DND-41 (cell line): Measurements from ENCODE around the gene INF2.

Experiments
- ATAC-seq: fragments of 200-7000 bp; cut with Tn5 transposase; 3 replicates; pipeline ENCODE4 v1.9.1; 2021; ENCODE audit warnings: low read depth; ENCODE audit not compliant: insufficient read depth
- DNase-seq: peaks from one replicate; pipeline ENCODE4 v3.0.0-alpha.2; 2020
- H2AFZ ChIP-seq: 2 replicates; pipeline ENCODE4 v1.6.0; 2012; ENCODE audit warnings: low read depth, low read length
- H3K27ac ChIP-seq: 2 replicates; pipeline ENCODE4 v1.5.1; 2012; ENCODE audit warnings: low read length, inconsistent platforms
- H3K27me3 ChIP-seq: fragments of 200-600 bp; sonication (generic); 2 replicates; pipeline ENCODE4 v1.6.0; 2012; ENCODE audit warnings: low read length, mild to moderate bottlenecking, inconsistent platforms; ENCODE audit not compliant: insufficient read depth, poor library complexity
- H3K36me3 ChIP-seq: 2 replicates; pipeline ENCODE4 v1.5.1; 2012; ENCODE audit warnings: low read length, inconsistent platforms; ENCODE audit not compliant: insufficient read depth
- H3K4me1 ChIP-seq: 2 replicates; pipeline ENCODE4 v1.5.1; 2012; ENCODE audit warnings: mild to moderate bottlenecking, low read length; ENCODE audit not compliant: insufficient read depth
- H3K4me2 ChIP-seq: 2 replicates; pipeline ENCODE4 v1.6.0; 2012; ENCODE audit warnings: mild to moderate bottlenecking, moderate library complexity, low read length, inconsistent platforms; ENCODE audit not compliant: insufficient read depth
- H3K4me3 ChIP-seq, 2 experiments: fragments of 200-600 bp in 1 of 2; shearing (Covaris generic) in 1 of 2; 2 replicates each; pipeline ENCODE4 v1.5.1; 2012 to 2016; ENCODE audit warnings: inconsistent platforms in 2 of 2, low read length in 2 of 2, mild to moderate bottlenecking in 2 of 2, low read depth in 1 of 2, moderate library complexity in 1 of 2
- H3K79me2 ChIP-seq: 2 replicates; pipeline ENCODE4 v1.6.0; 2012; ENCODE audit warnings: low read length, inconsistent platforms; ENCODE audit not compliant: insufficient read depth
- H3K9ac ChIP-seq: 2 replicates; pipeline ENCODE4 v1.6.0; 2012; ENCODE audit warnings: low read depth, mild to moderate bottlenecking, inconsistent platforms, low read length, moderate library complexity
- H3K9me3 ChIP-seq: 2 replicates; pipeline ENCODE4 v1.5.1; 2012; ENCODE audit warnings: low read length, moderate library complexity, mild to moderate bottlenecking, inconsistent platforms; ENCODE audit not compliant: insufficient read depth, severe bottlenecking
- H4K20me1 ChIP-seq: 2 replicates; pipeline ENCODE4 v1.6.0; 2012; ENCODE audit warnings: low read length; ENCODE audit not compliant: insufficient read depth
- EZH2 ChIP-seq: IDR thresholded peaks from 3 replicates; pipeline ENCODE4 v1.6.1; 2012; ENCODE audit warnings: borderline replicate concordance, low read depth, mild to moderate bottlenecking, moderate library complexity, low read length, inconsistent platforms; ENCODE audit not compliant: severe bottlenecking
- TF ChIP-seq, protein P1 (sequence below): IDR thresholded peaks from 2 replicates; pipeline ENCODE4 v1.5.1; 2012; ENCODE audit warnings: borderline replicate concordance, low read length, moderate library complexity, mild to moderate bottlenecking; ENCODE audit not compliant: poor library complexity, severe bottlenecking; ENCODE audit errors: extremely low read depth

Gene INF2

DNA sequence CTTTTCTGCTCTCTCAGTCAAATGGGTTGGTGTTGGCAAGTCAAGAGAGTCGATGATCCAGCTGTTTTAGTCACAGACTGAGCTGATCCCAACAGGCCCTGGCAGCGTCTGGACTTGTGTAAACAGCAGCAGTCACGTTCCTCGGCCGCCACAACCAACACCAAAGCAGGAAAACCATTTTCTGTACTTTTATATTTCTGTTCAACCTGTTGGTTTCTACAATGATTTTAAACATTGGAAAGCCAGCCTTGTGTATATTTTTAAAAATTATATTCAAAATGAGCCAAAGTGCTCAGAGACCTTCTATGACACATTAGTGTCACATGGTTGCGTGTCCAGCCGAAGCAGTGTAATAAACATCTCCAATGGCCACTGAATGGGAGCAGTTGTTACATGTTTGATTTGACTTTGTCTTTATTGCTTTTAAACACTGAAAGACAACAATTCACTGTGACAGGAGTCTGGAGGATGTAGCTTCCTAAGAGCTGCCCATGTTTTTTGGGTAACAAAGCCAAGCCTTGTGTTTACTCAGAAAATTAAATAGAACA lies 57.6 kb downstream of the INF2 start:
- TF ChIP-seq EZH2: no peak
- TF ChIP-seq, protein P1, sequence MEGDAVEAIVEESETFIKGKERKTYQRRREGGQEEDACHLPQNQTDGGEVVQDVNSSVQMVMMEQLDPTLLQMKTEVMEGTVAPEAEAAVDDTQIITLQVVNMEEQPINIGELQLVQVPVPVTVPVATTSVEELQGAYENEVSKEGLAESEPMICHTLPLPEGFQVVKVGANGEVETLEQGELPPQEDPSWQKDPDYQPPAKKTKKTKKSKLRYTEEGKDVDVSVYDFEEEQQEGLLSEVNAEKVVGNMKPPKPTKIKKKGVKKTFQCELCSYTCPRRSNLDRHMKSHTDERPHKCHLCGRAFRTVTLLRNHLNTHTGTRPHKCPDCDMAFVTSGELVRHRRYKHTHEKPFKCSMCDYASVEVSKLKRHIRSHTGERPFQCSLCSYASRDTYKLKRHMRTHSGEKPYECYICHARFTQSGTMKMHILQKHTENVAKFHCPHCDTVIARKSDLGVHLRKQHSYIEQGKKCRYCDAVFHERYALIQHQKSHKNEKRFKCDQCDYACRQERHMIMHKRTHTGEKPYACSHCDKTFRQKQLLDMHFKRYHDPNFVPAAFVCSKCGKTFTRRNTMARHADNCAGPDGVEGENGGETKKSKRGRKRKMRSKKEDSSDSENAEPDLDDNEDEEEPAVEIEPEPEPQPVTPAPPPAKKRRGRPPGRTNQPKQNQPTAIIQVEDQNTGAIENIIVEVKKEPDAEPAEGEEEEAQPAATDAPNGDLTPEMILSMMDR: no peak
- Histone ChIP-seq H3K36me3 (no peaks in the 10 kb centered on the region), H3K9ac (no peak overlapping the region), H3K79me2 (0 out of 2 replicates have a peak, but pooled peaks cover under 1% of the 10 kb centered on the region), H4K20me1 (peaks cover 3% of the 10 kb centered on the region; the same call in 1 of the 2 replicates), H3K4me3 (no peak overlapping the region), H3K4me1 (peaks cover 6% of the 10 kb centered on the region), H2AFZ (no peak overlapping the region), H3K27me3 (no peaks in the 10 kb centered on the region), H3K4me2 (no peak overlapping the region), H3K9me3 (no peaks in the 10 kb centered on the region), H3K27ac (no peak overlapping the region)
- ATAC-seq (no peak), DNase-seq (no peak)

DNA sequence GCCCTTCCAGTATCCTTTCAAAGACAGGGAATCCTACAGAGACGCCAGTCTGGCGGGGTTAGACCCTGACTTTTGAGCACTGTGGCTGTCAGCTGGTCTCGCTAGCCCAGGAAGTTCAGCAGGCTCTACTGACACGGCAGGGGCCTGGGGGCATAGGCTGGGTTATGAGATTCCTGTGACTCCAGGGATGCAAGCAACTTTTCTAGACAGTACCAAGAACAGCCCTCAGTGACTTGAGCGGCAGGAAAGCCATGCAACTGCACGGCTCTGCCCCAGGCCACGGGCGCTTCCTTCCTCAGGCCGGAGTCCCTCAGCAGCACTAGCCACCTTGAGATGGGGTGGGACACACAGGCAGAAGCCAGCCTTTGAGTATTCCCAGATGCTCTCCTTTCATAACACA lies 58.5 kb downstream of the INF2 start:
- no peak overlapping the region for H2AFZ ChIP-seq
- no peak overlapping the region for H3K4me3 ChIP-seq
- no peaks in the 10 kb centered on the region for H3K36me3 ChIP-seq
- no peaks in the 10 kb centered on the region for H4K20me1 ChIP-seq
- TF ChIP-seq EZH2: no peak
- TF ChIP-seq, protein P1: no peak
- H3K79me2 ChIP-seq: 0 out of 2 replicates have a peak, but pooled peaks cover 3% of the 10 kb centered on the region
- DNase-seq (no peak), ATAC-seq (no peak)
- peaks cover 10% of the 10 kb centered on the region for H3K4me1 ChIP-seq
- no peak overlapping the region for H3K27ac ChIP-seq
- H3K4me2 ChIP-seq: no peak overlapping the region
- H3K9me3 ChIP-seq: no peaks in the 10 kb centered on the region
- no peaks in the 10 kb centered on the region for H3K27me3 ChIP-seq
- H3K9ac ChIP-seq: no peak overlapping the region; the same call in 1 of the 2 replicates

- TF ChIP-seq, protein P1: no peak
- no peak for TF ChIP-seq EZH2
- no peak overlapping the region for H3K27ac ChIP-seq
- no peak overlapping the region for H3K9ac ChIP-seq
- DNase-seq (no peak), ATAC-seq (no peak)
- peaks cover 1% of the 10 kb centered on the region for H3K36me3 ChIP-seq
- no peaks in the 10 kb centered on the region for H3K27me3 ChIP-seq
- H2AFZ ChIP-seq: no peak overlapping the region
- H4K20me1 ChIP-seq: peaks cover 9% of the 10 kb centered on the region
- H3K79me2 ChIP-seq: peaks cover 16% of the 10 kb centered on the region
- H3K4me3 ChIP-seq: no peak overlapping the region
- H3K9me3 ChIP-seq: no peaks in the 10 kb centered on the region
- H3K4me1 ChIP-seq: peaks cover 16% of the 10 kb centered on the region
- no peak overlapping the region for H3K4me2 ChIP-seq
Observed at GRCh38 chr14:104749111-104749649, 59.8 kb downstream of the INF2 start.
